ENCODE results near the gene TRIM2.

- TF ChIP-seq CTCF (IDR thresholded peaks at IDR 0.05), result no peak
- TF ChIP-seq POLR2A (IDR thresholded peaks at IDR 0.05), result no peak
Measured at GRCh38 chr4:153233761-153234371, 29.6 kb downstream of the TRIM2 start.

Data from tibial nerve (tissue), 3 donors.